ENCODE data around the gene TRIM44. TPM values are rescaled to one million over a fixed set of nuclear protein-coding genes. Genes with fewer than 3 reads are reported as not detected.

TRIM44 gene
- total RNA-seq, 1 experiment from 2014 or later, result 81.4 TPM

DNA sequence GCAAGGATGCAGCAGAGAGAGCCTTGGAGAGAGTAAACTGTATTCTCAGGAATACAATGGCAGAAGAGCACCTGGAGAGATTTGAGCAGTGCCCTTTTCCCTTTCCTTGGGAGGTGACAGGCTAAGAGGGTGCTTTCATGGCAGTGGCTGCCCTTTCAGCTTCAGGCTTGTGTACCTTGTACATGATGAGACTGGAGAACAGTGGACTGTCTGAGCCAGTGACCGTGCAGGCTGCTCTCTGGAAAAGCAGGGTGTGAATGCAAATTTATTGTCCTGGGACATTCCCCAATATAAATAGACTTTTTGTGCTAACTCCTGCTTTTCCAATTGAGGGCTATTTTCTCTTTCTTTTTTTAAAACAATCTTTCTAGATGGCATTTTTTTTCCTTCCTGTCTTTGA lies 99.3 kb downstream of the TRIM44 start:
- Mint-ChIP-seq H3K4me1 (ENCODE audit: low read depth, unreplicated experiment) (peaks cover 24% of the 10 kb centered on the region), H3K9me3 (ENCODE audit: unreplicated experiment) (peaks cover 28% of the 10 kb centered on the region)

DNA sequence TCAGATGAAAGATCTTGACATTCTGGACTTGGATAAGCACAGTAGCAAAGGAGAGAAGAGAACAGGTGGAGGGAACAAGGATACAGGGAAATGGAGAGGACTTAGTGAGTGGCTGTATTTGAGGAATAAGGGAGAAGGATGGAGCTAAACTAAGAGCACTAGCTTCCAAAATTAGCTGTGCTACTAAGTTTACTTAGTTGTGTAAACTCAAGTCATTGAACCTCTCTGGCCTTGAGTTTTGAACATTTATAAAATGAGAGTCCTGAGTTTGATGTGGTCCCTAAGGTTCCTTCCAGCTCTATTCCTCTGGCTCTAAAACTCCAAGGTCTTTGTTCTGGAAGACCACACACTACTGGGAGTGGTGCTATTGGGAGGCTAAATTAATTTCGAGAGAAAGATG lies 100.7 kb downstream of the TRIM44 start:
- H3K9me3 Mint-ChIP-seq (ENCODE audit: unreplicated experiment), result peaks cover 19% of the 10 kb centered on the region
- peaks cover 24% of the 10 kb centered on the region for H3K4me1 Mint-ChIP-seq (ENCODE audit: low read depth, unreplicated experiment)
- no peak overlapping the region for H3K27ac Mint-ChIP-seq (ENCODE audit: unreplicated experiment)
- no peaks in the 10 kb centered on the region for H3K9me3 ChIP-seq
- intact Hi-C loops (cut with micrococcal nuclease; ENCODE audit: unreplicated experiment), result no loop called here
- H3K4me3 ChIP-seq (ENCODE audit: low read depth, low read length), result no peak overlapping the region
- H3K36me3 ChIP-seq (ENCODE audit: control insufficient read depth, insufficient read depth, low read length), result no peaks in the 10 kb centered on the region
- no peaks in the 10 kb centered on the region for H3K36me3 Mint-ChIP-seq (ENCODE audit: insufficient read depth, unreplicated experiment)
- peaks cover 30% of the 10 kb centered on the region; the same call in 1 of the 2 replicates for H3K4me1 ChIP-seq
- H3K4me3 Mint-ChIP-seq (ENCODE audit: unreplicated experiment), result no peak overlapping the region
- CTCF ChIA-PET, result no interaction called here
- no peaks in the 10 kb centered on the region for H3K27me3 ChIP-seq (replicated peaks; ENCODE audit: control insufficient read depth, insufficient read depth, low read length)
- no peak for DNase-seq
- POLR2A ChIA-PET, result no interaction called here
- TF ChIP-seq, protein P1, sequence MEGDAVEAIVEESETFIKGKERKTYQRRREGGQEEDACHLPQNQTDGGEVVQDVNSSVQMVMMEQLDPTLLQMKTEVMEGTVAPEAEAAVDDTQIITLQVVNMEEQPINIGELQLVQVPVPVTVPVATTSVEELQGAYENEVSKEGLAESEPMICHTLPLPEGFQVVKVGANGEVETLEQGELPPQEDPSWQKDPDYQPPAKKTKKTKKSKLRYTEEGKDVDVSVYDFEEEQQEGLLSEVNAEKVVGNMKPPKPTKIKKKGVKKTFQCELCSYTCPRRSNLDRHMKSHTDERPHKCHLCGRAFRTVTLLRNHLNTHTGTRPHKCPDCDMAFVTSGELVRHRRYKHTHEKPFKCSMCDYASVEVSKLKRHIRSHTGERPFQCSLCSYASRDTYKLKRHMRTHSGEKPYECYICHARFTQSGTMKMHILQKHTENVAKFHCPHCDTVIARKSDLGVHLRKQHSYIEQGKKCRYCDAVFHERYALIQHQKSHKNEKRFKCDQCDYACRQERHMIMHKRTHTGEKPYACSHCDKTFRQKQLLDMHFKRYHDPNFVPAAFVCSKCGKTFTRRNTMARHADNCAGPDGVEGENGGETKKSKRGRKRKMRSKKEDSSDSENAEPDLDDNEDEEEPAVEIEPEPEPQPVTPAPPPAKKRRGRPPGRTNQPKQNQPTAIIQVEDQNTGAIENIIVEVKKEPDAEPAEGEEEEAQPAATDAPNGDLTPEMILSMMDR (IDR thresholded peaks at IDR 0.05; ENCODE audit: insufficient read depth in 1 of 2, low read depth in 1 of 2, low read length in 1 of 2, severe bottlenecking in 1 of 2, unreplicated experiment in 1 of 2), result no peak
- BruUV-seq (replicated peaks), result no TSS peak
- no peaks in the 10 kb centered on the region for H3K27me3 Mint-ChIP-seq (ENCODE audit: insufficient read depth, unreplicated experiment)

More for the DNA sequence above, 99.3 kb downstream of the TRIM44 start:
- H3K36me3 ChIP-seq (ENCODE audit: control insufficient read depth, insufficient read depth, low read length), result no peaks in the 10 kb centered on the region
- H3K4me1 ChIP-seq, result peaks cover 30% of the 10 kb centered on the region; the same call in 1 of the 2 replicates
- TF ChIP-seq, protein P1 (IDR thresholded peaks at IDR 0.05; ENCODE audit: insufficient read depth in 1 of 2, low read depth in 1 of 2, low read length in 1 of 2, severe bottlenecking in 1 of 2, unreplicated experiment in 1 of 2), result no peak
- Mint-ChIP-seq H3K36me3 (ENCODE audit: insufficient read depth, unreplicated experiment) (peaks cover 10% of the 10 kb centered on the region), H3K4me3 (ENCODE audit: unreplicated experiment) (no peak overlapping the region), H3K27me3 (ENCODE audit: insufficient read depth, unreplicated experiment) (no peaks in the 10 kb centered on the region), H3K27ac (ENCODE audit: unreplicated experiment) (no peak overlapping the region)
- H3K4me3 ChIP-seq (ENCODE audit: low read depth, low read length), result no peak overlapping the region
- no TSS peak for BruUV-seq (replicated peaks)
- POLR2A ChIA-PET, result no interaction called here
- CTCF ChIA-PET, result no interaction called here
- intact Hi-C loops (cut with micrococcal nuclease; ENCODE audit: unreplicated experiment), result no loop called here
- no peaks in the 10 kb centered on the region for H3K9me3 ChIP-seq
- no peaks in the 10 kb centered on the region for H3K27me3 ChIP-seq (replicated peaks; ENCODE audit: control insufficient read depth, insufficient read depth, low read length)
- no peak for DNase-seq

DNA sequence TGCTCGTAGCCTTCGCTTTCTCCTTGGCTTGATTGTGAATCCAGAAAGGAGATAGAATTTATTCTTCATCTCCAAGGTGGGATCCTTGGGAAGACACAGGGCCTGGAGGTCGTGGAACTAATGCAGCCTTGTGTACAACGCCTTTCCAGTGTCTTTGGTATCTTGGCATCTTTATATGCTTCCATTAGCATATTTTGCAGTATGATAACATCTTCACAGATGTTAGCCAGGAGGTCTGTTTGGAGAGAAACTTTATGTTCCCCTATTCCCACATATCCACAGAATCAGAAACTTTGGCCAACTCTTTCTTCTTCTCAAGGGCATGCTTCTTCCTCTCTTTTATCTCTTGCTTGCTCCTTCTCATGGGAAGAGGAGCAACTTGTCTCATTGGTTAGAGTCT lies 101.2 kb downstream of the TRIM44 start:
- Mint-ChIP-seq H3K9me3 (ENCODE audit: unreplicated experiment) (peaks cover 18% of the 10 kb centered on the region), H3K4me3 (ENCODE audit: unreplicated experiment) (no peak overlapping the region), H3K27ac (ENCODE audit: unreplicated experiment) (no peak overlapping the region), H3K27me3 (ENCODE audit: insufficient read depth, unreplicated experiment) (no peaks in the 10 kb centered on the region), H3K36me3 (ENCODE audit: insufficient read depth, unreplicated experiment) (no peaks in the 10 kb centered on the region), H3K4me1 (ENCODE audit: low read depth, unreplicated experiment) (peaks cover 24% of the 10 kb centered on the region)
- intact Hi-C loops (cut with micrococcal nuclease; ENCODE audit: unreplicated experiment), result no loop called here
- Histone ChIP-seq H3K27me3 (replicated peaks; ENCODE audit: control insufficient read depth, insufficient read depth, low read length) (no peaks in the 10 kb centered on the region), H3K4me1 (peaks cover 30% of the 10 kb centered on the region; the same call in 1 of the 2 replicates), H3K36me3 (ENCODE audit: control insufficient read depth, insufficient read depth, low read length) (no peaks in the 10 kb centered on the region), H3K4me3 (ENCODE audit: low read depth, low read length) (no peak overlapping the region), H3K9me3 (no peaks in the 10 kb centered on the region)
- no peak for DNase-seq
- TF ChIP-seq, protein P1 (IDR thresholded peaks at IDR 0.05; ENCODE audit: insufficient read depth in 1 of 2, low read depth in 1 of 2, low read length in 1 of 2, severe bottlenecking in 1 of 2, unreplicated experiment in 1 of 2), result no peak
- POLR2A ChIA-PET, result no interaction called here
- CTCF ChIA-PET, result interaction anchor here (1.1 kb wide), 1 partner anchor 58 kb away, joined by 3 read pairs; no protein-coding TSS in a partner anchor
- no TSS peak for BruUV-seq (replicated peaks)

All from Caco-2 (cell line).